KG1 (cell line): ENCODE measurements around the gene KBTBD13.
"Not testable (repeated sequence)": the region's sequence is repeated elsewhere in the genome, so short reads cannot be mapped to it uniquely, and the experiment has no call there.

Experiments
- DNase-seq: peaks from one replicate; lab custom pipeline; 2025; lab: John Stamatoyannopoulos, UW

Gene KBTBD13

DNA sequence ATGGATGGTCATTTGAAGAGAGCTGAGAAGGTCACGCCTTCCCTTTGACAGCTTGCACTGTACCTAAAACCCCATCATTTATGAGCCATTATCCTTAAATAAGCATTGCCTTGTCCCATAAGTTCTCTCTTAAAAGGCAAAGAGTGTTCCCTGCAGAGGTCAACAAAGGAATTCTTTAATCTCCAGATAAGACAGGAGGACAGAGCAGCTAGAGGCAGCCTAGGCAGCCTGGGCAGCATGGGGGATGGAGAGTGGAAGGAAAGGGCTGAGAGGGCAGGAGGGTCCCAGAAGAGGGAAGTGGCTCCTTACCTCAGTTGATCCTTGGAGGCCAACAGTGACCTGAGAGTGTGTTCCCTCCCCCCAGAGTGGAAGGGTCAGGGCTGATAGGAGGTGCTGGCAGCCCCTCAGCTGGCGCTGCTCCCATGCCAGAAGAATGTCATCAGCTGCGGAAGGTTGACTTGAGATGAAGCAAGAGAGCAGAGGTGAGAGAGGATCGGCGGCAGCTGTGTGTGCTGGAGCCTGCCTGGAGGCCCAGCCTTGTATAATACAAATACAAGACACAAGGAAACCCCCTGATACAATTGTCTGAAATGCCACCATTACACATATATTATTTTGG is 12.8 kb downstream of the KBTBD13 start:
- DNase-seq = no peak

DNA sequence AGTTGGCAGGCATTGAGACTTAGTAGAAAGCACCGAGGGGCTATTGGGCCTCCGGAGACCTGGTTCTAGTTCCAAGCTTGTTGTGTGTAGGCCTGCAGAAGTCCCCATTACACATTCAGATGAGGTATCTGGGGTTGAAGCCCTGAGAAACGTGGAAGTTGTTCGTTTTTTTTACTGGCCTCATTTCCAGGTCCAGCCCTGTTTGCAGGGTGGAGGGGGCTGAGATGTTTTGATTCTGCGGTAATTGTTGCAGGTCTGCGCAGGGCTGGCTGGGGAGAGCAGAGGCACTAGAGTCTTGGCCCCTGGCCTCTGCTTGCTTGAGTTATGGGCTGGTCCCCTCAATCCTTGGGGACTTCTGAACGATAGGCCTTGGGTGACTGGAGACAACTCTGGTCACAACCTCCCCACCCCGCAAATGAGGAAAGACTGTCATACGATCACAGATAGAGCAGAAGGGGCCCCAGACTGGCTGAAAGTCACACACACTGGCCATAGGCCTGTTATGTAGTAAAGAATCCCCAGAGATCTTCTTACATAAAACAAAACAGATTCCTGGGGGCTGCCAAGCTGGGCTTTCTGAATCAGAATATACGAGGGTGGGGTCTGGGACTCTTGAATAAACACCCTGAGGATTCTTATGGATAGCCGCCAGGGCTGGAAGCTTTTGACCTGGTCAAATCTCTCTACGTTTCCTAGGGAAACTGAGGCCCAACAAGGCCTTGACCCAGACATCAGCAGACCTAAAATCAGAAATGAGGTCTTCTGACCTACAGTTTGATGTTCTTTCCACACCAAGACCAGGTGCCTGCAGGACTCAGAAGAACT is 15.6 kb downstream of the KBTBD13 start:
- DNase-seq = no peak

DNA sequence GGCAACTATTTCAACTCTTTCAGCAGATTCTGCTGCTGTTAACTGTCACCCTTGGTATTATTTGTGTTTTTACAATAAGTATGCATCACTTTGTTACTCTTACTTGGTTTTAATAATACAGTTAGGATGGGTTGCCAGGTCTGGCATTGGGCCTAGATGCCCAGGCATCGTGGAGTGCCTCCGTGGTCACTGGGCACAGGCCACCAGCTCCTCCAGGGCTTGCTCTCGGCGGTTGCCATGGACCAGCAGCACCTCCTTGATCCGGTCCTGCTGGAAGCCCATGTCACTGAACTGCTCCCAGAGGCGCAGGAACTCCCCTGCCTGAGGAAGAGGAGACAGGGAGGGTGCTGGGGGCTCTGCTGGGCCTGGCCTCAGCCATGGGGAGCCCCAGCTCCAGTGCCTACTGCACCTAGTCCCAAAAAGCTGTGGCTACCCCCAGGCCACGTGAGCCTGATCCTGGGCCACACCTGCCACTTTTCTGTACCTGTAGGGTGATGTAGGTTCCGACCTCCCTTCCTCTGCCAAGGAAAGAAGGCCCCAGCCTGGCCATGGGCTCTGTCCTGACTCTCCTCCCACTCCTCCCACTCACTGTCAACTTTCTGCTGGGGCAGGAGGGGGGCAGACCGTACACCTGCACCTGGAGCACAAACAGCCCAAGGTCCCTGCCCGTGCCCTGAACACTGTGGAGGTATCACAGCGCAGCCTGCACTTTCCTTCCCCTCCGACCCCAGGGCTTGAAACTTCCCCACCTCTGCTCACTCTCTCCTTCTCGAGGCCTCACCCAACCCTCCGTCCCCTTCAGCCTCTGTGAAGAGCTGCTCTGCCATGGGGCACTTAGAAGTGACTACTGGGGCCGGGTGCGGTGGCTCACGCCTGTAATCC is 16.6 kb downstream of the KBTBD13 start:
- no peak for DNase-seq

DNA sequence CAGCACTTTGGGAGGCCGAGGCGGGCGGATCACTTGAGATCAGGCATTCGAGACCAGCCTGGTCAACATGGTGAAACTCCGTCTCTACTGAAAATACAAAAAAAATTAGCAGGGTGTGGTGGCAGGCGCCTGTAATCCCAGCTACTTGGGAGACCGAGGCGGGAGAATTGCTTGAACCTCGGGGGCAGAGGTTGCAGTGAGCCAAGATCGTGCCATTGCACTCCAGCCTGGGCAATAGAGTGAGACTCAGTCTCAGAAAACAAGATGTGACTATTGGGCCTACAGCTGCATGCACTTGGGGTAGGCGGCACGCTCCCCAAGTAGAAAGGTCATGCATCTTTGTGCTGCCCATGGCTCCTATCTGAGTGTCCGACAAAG is 17.2 kb downstream of the KBTBD13 start:
- DNase-seq = not testable (repeated sequence)

DNA sequence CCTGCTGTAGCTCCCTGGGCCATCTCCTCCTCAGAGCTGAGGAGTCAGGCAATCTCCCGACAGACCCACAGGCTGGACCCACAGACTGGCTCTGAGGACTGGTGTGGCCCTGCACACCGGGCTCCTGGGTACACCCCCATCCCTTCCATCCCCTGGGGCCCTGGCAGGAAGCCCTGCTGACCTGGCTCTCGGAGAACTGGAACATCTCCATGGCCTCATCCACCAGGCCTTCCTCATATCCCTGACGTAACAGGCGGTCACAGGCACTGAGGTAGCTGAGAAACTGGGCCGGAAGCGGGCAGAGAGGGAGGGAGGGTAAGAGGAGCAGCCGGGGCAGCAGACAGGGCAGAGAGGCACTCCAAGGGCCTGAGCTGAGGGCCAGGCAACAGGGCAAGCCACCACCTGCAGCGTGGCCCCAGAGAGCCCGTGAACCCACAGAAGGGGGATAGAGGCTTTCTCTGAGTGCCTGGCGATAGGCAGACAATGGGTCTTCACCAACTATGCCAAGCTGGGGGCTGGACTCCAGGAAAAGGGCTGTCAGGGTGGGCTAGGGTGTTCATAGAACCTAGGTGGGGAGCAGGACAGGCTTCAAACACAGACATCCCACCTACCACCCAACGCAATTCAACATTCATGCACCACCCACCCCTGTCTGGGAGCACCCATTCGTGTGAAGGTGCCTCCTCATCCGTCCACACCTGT is 17.9 kb downstream of the KBTBD13 start:
- DNase-seq = no peak

DNA sequence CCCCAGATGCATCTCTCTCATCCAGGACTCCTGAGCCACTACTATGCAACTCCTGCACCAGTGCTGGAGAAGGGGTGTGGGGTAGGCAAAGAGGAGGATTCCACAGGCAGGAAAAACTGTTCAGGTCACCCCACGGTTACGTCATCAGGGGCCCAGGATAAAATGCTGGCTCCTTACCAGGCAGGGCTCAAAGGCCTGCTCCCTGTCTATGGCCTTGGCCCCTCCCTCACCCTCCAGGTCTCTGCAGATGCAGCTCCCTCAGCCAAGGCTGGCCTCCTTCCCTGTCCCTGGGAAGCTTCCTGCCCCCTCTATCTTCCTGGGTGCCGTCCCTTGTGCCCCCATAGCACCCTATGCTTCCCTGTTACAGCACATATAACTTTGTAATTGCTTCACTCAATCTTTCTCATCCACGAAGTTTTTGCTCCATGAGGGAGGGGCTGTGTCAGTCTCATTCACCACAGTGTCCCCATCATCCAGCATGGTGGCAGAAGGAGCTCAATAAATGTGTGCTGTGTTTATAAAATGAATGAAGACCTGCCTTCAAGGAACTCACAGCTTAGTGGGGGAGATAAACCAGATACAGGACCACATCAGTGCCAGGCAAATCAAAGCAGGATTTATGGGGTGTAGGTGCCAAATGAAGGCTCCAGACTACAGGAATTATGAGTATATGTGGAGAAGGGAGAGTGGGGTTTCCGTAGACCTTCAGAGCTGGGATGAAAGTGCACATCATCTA is 18.6 kb downstream of the KBTBD13 start:
- no peak for DNase-seq

DNA sequence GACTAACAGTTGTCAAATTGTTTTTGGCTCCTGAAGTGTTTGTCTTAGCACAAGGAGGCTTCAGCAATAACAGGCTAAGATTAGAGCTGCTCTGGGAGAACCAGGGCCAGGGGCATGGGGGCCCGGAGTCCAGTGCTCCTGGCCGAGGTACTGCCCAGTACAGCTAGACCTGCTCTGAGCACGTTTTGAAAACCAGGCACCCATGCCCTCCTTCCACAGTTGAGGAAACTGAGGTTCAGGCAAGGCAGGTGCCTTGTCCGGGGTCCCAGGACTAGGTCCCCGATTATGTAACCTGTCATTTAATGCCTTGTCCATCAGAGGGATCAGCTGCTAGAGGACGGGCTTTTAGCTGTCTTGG is 19.2 kb downstream of the KBTBD13 start:
- no peak for DNase-seq

DNA sequence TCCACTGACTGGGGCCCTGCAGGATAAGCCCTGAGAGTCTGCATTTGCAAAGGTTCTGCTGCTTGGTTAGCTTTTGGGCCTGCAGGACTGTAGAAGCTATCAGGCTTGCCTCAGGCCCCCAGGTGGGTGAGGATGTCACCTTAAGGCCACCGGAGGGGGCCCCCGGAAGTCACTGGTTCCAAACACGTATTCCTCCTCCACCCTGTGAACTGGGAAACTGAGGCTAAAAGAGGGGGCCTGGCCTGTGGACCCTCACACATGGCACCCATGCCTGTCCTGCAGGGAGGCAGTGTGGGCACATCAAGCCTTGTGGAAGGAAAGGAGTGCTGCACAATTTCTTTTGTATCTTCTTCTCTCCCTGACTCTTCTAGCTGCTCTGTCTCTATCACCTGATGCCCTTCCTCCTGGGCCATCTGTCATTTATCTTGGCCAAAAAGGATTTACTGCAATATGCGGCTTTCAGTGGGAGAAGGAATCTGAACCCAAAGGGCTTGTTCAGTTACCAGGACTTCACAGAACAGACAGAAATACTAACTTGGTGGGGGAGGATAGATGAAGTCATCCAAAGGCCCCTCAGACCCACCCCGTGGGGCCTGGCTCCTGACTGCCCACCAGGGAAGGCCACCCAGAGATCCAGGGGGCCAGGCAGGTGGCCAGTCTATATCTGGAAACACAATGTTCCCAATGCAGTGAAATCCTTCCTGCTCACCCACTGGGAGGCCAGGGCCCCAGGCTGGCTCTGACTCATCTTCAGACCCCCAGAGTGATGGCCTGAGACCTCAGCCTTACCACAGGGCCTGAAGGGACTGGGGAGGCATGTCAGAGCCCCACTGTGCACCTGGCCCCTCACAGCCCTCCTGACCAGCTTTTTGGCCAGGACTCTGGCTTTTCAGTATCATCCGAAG is 20.2 kb downstream of the KBTBD13 start:
- no peak for DNase-seq

DNA sequence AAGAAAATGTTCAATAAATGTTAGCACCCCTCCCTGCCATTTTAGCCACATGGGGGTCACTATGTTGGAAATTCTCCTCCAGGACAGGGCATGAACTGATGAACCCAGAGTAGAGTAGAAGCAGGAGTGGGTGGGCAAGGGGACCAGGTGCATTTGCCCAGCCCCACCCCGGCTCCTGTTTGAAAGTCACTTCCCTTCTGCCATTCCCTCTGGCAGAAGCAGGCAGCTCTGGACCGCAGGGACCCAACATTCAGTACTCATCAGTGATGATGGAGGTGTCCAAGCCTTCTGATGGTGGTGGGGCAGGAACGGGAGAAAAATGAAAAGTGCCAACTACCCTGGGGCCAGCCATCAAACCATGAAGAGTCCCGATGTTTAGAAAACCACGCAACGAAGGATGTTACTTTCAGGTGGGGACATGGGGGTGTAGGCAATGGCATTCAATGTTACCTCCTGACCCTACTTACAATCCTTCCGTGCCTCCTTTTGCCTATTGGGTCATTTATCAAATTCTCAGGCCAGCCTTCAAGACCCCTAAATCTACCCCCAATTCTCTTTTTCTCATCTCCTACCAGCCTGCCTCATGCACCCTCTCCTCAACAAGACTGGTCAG is 21.2 kb downstream of the KBTBD13 start:
- no peak for DNase-seq

DNA sequence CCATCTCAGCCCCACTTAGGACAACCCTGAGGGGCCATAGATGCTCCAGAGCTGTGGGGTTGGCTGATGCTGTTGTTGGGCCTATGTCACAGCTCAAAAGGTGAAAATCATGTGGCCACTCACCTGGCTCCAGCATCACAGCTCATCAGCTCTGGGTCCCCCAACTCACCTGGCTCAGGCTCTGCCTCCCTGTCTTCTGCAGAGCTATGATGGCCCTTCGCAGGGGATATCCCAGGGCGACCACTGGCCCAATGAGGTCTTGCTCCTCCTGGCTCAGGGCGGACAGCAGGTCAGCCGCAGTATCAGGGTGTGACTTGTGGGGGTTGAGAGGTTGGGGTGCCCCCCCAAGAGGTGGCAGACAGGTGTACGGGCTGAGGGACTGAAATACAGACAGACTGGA is 22.8 kb downstream of the KBTBD13 start:
- no peak for DNase-seq

DNA sequence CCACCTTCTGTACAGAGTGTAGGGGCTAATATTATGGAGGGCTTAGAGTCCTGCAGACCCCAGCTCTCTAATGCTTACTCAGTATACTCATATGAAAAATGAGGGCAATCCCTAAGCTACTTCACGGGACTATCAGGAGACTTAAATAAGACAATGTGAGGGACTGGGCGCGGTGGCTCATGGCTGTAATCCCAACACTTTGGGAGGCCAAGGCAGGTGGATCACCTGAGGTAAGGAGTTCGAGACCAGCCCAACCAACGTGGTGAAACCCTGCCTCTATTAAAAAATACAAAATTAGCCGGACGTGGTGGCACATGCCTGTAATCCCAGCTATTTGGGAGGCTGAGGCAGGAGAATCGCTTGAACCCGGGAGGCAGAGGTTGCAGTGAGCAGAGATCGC is 23.3 kb downstream of the KBTBD13 start:
- not testable (repeated sequence) for DNase-seq

DNA sequence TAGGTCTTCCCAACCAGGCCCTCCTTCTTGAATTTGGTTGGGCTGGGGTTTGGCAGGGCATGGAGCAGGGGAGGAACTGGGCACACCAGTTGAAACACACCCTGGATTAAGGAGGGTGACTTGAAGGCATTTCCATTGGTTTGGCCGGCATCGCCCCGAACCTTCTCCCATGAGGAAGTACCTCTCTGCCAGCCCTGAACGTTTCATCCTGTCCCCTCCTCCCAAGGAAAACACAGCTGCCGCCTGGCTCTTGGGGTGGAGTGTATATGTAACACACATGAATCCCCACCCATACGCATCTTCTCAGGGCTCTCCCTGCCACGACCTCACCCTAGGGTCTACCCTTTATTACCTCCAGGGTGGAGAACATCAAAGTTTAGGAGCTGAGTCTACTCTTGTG is 23.9 kb downstream of the KBTBD13 start:
- DNase-seq = no peak

DNA sequence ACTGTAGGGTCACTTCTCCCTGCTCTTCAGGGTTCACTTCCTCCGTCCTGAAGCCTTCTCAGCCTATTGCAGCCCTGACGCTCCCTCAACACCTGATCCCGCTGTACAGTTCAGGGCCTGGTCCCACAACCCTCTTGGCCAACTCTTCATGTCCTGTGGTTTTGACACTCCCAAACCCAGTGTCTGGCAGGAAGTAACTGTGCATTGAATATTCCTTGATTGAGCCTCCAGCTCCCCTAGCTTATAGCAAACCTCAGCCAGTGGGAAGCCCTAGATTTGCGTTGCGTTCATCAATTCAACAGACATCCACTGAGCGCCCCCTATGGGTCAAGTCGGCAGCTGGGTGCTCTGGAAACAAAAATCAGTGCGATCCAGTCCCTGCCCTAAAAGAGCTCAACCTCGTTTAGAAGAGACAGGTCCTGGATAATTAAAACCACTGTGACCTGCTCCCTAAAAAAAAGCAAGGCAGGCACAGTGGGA is 24.9 kb downstream of the KBTBD13 start:
- DNase-seq = no peak

DNA sequence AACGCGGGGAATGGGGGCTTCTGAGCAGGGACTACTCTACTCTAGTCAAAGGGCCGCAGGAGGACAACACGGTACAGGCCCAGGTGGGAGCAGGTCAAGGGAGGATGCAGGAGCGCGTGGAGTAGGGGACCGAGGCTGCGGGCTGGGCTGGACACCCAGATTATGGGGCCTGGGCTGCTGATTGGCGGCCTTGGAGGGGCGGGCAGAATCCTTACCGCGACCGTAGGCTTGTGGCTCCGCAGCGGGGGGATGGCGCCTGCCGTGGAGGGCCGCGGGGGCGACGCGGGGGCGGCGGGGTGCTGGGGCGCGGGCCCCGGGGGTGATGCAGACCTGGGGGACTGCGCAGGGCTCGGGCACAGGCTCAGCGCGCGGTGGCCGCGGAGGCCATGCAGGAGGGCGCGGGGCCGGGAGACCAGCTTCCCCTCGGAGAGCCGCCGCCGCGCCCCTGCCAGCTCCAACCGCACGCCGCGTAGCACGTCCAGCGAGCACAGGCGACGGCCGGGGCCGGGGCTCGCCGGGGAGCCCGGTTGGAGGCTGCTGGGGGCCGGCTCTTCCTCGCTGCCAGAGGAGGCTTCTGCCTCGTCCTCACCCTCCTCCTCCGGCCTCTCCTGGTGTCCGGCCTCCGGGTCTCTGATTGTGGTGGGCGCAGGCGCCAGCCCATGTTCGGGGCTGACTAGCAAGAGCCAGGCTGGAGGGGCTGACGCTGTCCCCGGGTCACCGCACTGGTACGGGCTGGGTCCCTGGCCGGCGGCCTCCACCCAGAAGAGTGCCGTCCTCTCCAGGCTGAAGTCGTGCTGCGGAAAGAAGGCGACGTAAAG is 25.6 kb downstream of the KBTBD13 start:
- DNase-seq = no peak

DNA sequence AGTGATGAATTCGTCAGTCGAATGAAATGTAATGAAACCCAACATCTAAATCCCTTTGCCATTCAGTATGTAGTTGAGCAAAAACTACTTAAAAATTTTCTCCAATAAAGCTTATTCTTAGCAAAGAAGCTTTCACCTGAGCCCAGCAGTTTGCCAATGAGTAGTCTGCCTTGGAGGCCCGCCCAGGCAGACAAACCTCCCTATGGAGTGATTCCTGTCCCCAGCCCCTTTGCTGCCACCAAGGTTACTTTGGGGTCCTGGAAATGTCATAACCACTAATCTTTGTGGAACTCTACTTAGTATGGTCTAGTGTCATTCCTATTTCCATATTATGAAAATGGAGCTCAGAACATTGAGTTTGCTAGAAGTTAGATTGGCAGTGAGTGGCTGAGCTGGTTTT is 26.4 kb downstream of the KBTBD13 start:
- DNase-seq = no peak

DNA sequence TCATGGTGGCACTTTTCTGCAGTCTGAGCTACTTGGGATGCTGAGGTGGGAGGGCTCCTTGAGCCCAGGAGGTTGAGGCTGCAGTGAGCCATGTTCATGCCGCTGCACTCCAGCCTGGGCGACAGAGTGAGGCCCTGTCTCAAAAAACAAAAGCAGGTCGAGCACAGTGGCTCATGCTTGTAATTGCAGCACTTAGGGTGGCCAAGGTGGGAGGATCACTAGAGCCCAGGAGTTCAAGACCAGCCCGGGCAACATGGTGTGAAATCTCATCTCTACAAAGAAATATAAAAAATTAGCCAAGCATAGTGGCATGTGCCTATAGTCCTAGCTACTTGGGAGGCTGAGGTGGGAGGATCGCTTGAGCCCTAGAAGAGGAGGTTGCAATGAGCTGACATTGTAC is 28.5 kb downstream of the KBTBD13 start:
- no peak for DNase-seq

DNA sequence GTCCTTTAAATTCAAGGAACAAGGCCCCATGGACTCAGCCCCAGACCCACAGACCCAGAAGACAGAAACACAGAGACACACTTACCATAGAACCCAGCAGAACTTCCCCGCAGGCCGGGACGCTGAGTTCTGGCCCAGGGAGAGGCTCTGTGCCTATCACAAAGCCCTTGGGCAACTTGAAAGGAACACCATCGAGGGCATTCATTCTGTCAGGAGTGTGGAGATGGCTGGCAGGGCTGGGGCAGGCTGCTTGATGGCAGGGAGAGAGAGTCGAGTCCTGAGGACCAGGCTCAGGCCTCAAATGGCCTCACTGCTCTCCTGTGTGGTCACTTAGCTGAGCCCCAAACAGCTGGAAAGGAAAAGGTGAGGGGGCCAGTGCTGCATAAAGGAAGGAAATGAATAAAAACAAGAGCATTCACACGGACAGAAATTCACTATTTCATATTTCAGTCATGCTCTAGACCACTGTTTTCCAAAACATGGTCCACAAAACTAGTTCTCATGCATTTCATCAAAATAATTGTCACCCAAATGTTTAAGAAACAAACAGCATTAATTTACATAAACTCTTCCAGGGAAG is 29.6 kb downstream of the KBTBD13 start:
- DNase-seq = no peak

DNA sequence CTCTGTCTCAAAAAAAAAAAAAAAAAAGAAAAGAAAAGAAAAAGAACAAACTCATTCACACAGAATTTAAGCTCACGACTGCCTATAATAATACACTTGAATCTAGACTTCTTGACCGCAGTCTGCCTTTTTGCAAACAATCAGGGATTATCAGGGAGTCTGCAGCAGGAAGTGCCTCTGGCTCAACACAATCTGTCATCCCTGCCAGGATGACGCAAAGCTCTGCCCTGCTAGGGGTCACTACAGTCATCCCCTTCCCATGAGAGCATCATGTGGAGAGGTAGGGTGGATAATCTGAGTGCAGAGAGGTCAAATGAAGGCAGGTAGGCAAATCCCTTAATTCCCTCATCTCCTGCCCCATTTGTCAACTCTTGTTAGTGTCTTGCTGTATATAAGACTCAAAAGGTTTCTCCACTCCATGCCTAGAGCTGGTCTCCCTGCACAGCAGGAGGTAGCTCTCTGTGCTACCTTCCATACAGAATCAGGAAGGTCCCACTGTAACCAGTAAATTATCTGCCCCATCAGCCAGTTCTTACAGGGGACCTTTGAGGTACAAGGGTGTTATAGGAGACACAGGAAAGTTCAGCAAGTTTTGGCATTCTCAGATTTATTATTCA is 34.2 kb downstream of the KBTBD13 start:
- no peak for DNase-seq
